ENCODE measurements around the gene WNT6. TPM values are rescaled to one million over a fixed set of nuclear protein-coding genes. Genes with fewer than 3 reads are reported as not detected.
A peak's percentile ranks its signal among the peaks of the same experiment; 100 is the strongest.

Gene WNT6
- total RNA-seq, 1 donor from 2014 or later = 0.44 TPM

GRCh38 chr2:218819093-218819492 lies 40.5 kb upstream of the WNT6 start:
- H3K9me3 ChIP-seq = no peaks in the 10 kb centered on the region
- no peaks in the 10 kb centered on the region for H3K27me3 ChIP-seq (ENCODE audit: low read depth)
- intact Hi-C loops (cut with DNase I) = no loop called here
- H3K4me3 ChIP-seq = no peak overlapping the region
- H3K36me3 ChIP-seq = peaks cover 44% of the 10 kb centered on the region
- peaks cover 4% of the 10 kb centered on the region for H3K4me1 ChIP-seq
- no peak overlapping the region for H3K27ac ChIP-seq
- no peak for ATAC-seq
- TF ChIP-seq CTCF (IDR thresholded peaks at IDR 0.05) = no peak
- DNase-seq = peak; percentile 29

- Histone ChIP-seq H3K27me3 (ENCODE audit: low read depth) (no peaks in the 10 kb centered on the region), H3K4me1 (no peaks in the 10 kb centered on the region), H3K9me3 (no peaks in the 10 kb centered on the region), H3K27ac (peak overlapping the region; percentile 43), H3K36me3 (peaks cover 26% of the 10 kb centered on the region), H3K4me3 (no peak overlapping the region)
- DNase-seq (peak; percentile 61), ATAC-seq (peak; percentile 44 to 50)
- TF ChIP-seq CTCF (IDR thresholded peaks at IDR 0.05) = no peak
- intact Hi-C loops (cut with DNase I) = no loop called here
These were observed 38.7 kb upstream of the WNT6 start for GRCh38 chr2:218820746-218821369.

GRCh38 chr2:218821605-218822211 lies 37.9 kb upstream of the WNT6 start:
- Histone ChIP-seq H3K4me3 (no peak overlapping the region), H3K4me1 (no peaks in the 10 kb centered on the region), H3K27ac (no peak overlapping the region), H3K9me3 (no peaks in the 10 kb centered on the region), H3K27me3 (ENCODE audit: low read depth) (no peaks in the 10 kb centered on the region), H3K36me3 (peaks cover 17% of the 10 kb centered on the region)
- no peak for ATAC-seq
- DNase-seq = peak; percentile 33
- TF ChIP-seq CTCF (IDR thresholded peaks at IDR 0.05) = no peak
- intact Hi-C loops (cut with DNase I) = no loop called here

GRCh38 chr2:218822622-218823021 lies 37.0 kb upstream of the WNT6 start:
- DNase-seq (peak; percentile 37), ATAC-seq (no peak)
- no peaks in the 10 kb centered on the region for H3K4me1 ChIP-seq
- H3K27ac ChIP-seq = no peak overlapping the region
- H3K4me3 ChIP-seq = no peak overlapping the region
- H3K9me3 ChIP-seq = no peaks in the 10 kb centered on the region
- intact Hi-C loops (cut with DNase I) = no loop called here
- no peak for TF ChIP-seq CTCF (IDR thresholded peaks at IDR 0.05)
- peaks cover 14% of the 10 kb centered on the region for H3K36me3 ChIP-seq
- no peaks in the 10 kb centered on the region for H3K27me3 ChIP-seq (ENCODE audit: low read depth)

- peaks cover 4% of the 10 kb centered on the region for H3K27me3 ChIP-seq (ENCODE audit: low read depth)
- H3K27ac ChIP-seq = no peak overlapping the region
- H3K4me1 ChIP-seq = no peaks in the 10 kb centered on the region
- DNase-seq (peak; percentile 35), ATAC-seq (no peak)
- intact Hi-C loops (cut with DNase I) = no loop called here
- peaks cover 10% of the 10 kb centered on the region for H3K36me3 ChIP-seq
- no peak for TF ChIP-seq CTCF (IDR thresholded peaks at IDR 0.05)
- no peaks in the 10 kb centered on the region for H3K9me3 ChIP-seq
- H3K4me3 ChIP-seq = no peak overlapping the region
These were observed 36.3 kb upstream of the WNT6 start for GRCh38 chr2:218823196-218823855.
